Measurements from ENCODE around the gene SPG7.

SPG7 gene

DNA sequence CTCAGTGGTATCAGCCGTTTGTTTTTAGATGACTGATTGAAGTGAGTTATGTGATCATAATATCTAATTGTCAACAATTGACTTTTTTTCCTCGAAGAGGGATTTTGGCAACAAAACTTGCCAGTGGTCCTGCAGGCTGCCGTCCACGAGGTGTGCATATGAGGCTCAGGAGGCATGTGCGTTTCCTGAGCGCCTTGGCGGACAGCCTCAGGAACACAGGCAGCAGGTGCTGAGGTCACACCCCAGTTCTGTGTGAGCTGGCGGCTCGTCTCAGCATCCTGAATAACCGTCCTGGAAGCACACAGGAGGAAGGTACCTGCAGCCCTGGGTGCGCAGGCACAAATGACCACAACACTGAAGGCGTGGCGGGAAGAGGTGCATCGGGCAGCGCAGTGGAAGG lies 11.7 kb downstream of the SPG7 start:
- peaks cover 89% of the 10 kb centered on the region for H3K36me3 ChIP-seq (ENCODE audit: insufficient read depth, low read length)
- H3K9ac ChIP-seq (ENCODE audit: low read length) = no peak overlapping the region

DNA sequence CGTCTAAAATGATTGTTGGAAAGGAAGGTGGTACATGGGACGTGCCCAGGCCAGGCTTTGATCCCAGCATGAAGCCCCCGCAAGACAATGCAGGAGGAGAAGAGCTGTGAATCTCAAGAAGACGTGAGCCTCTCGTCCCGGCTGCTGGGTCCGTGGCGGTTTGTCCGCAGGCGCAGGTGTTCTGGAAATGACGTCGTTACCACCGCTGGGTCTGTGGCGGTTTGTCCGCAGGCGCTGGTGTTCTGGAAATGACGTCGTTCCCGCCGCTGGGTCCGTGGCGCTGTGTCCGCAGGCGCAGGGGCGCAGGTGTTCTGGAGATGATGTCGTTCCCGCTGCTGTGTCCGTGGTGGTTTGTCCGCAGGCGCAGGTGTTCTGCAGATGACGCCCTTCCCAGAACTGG lies 14.1 kb downstream of the SPG7 start:
- Histone ChIP-seq H3K4me2 (ENCODE audit: low read length) (no peak overlapping the region), H3K79me2 (ENCODE audit: insufficient read depth, low read length) (peaks cover 3% of the 10 kb centered on the region; the same call in 1 of the 2 replicates)

More for the DNA sequence above, 11.7 kb downstream of the SPG7 start:
- Histone ChIP-seq H3K4me1 (ENCODE audit: insufficient read depth, low read length, severe bottlenecking) (peaks cover 4% of the 10 kb centered on the region), H3K27ac (ENCODE audit: low read depth, low read length, poor library complexity, severe bottlenecking) (no peak overlapping the region), H3K4me3 (ENCODE audit: low read depth, low read length, poor library complexity, severe bottlenecking) (no peak overlapping the region), H3K9me3 (ENCODE audit: low read length) (no peaks in the 10 kb centered on the region), H3F3A (ENCODE audit: insufficient read depth, low read length) (no peaks in the 10 kb centered on the region), H3K27me3 (ENCODE audit: insufficient read depth, low read length) (no peaks in the 10 kb centered on the region), H3K79me2 (ENCODE audit: insufficient read depth, low read length) (peaks cover 3% of the 10 kb centered on the region; the same call in 1 of the 2 replicates), H4K20me1 (ENCODE audit: insufficient read depth, low read length) (no peaks in the 10 kb centered on the region), H3K9me2 (ENCODE audit: low read depth, low read length) (no peaks in the 10 kb centered on the region), H3K4me2 (ENCODE audit: low read length) (no peak overlapping the region), H2AFZ (ENCODE audit: low read length) (no peak overlapping the region)
- TF ChIP-seq EZH2 (IDR thresholded peaks at IDR 0.05; ENCODE audit: borderline replicate concordance, low read length) (no peak), CTCF (IDR thresholded peaks at IDR 0.05; ENCODE audit: low read length) (no peak)

DNA sequence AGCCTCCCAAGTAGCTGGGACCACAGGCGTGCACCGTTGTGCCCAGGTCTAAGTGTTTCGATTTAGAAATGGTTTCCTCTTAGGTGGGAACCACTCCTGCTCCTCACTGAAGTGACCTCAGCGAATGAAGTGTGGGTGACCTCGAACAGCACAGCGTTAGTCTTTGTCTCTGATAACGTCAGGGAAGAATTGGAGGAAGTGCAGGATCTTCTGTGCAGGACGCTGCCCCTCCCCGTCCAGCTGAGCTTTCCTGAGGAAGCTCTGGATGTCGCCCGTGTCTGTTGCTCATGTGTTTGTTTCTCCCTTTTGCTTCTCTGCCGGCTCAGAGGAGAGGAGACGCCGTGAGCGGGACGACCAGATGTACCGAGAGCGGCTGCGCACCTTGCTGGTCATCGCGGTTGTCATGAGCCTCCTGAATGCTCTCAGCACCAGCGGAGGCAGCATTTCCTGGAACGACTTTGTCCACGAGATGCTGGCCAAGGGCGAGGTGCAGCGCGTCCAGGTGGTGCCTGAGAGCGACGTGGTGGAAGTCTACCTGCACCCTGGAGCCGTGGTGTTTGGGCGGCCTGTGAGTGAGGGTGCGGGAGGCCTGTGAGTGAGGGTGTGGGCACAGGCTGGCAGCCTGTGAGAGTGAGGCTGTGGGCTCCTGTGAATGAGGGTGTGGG lies 15.6 kb downstream of the SPG7 start:
- no peaks in the 10 kb centered on the region for H3K79me2 ChIP-seq (ENCODE audit: insufficient read depth, low read length)
- peaks cover 86% of the 10 kb centered on the region for H3K36me3 ChIP-seq (ENCODE audit: insufficient read depth, low read length)
- H3K27ac ChIP-seq (ENCODE audit: low read depth, low read length, poor library complexity, severe bottlenecking) = no peak overlapping the region

More for the DNA sequence above, 14.1 kb downstream of the SPG7 start:
- Histone ChIP-seq H3K9me3 (ENCODE audit: low read length) (no peaks in the 10 kb centered on the region), H3K9ac (ENCODE audit: low read length) (no peak overlapping the region), H3K36me3 (ENCODE audit: insufficient read depth, low read length) (peaks cover 90% of the 10 kb centered on the region), H3K27me3 (ENCODE audit: insufficient read depth, low read length) (no peaks in the 10 kb centered on the region), H3K27ac (ENCODE audit: low read depth, low read length, poor library complexity, severe bottlenecking) (no peak overlapping the region), H4K20me1 (ENCODE audit: insufficient read depth, low read length) (no peaks in the 10 kb centered on the region), H3F3A (ENCODE audit: insufficient read depth, low read length) (no peaks in the 10 kb centered on the region), H3K4me3 (ENCODE audit: low read depth, low read length, poor library complexity, severe bottlenecking) (no peak overlapping the region), H3K9me2 (ENCODE audit: low read depth, low read length) (no peaks in the 10 kb centered on the region), H3K4me1 (ENCODE audit: insufficient read depth, low read length, severe bottlenecking) (peaks cover 15% of the 10 kb centered on the region), H2AFZ (ENCODE audit: low read length) (no peak overlapping the region)
- TF ChIP-seq EZH2 (IDR thresholded peaks at IDR 0.05; ENCODE audit: borderline replicate concordance, low read length) = no peak
- no peak for TF ChIP-seq CTCF (IDR thresholded peaks at IDR 0.05; ENCODE audit: low read length)

More for the DNA sequence above, 15.6 kb downstream of the SPG7 start:
- no peak overlapping the region for H3K4me2 ChIP-seq (ENCODE audit: low read length)
- H3K9me3 ChIP-seq (ENCODE audit: low read length) = no peaks in the 10 kb centered on the region
- no peak overlapping the region for H2AFZ ChIP-seq (ENCODE audit: low read length)
- H3K9me2 ChIP-seq (ENCODE audit: low read depth, low read length) = no peaks in the 10 kb centered on the region
- no peaks in the 10 kb centered on the region for H4K20me1 ChIP-seq (ENCODE audit: insufficient read depth, low read length)
- no peaks in the 10 kb centered on the region for H3K27me3 ChIP-seq (ENCODE audit: insufficient read depth, low read length)
- H3K9ac ChIP-seq (ENCODE audit: low read length) = no peak overlapping the region
- H3K4me3 ChIP-seq (ENCODE audit: low read depth, low read length, poor library complexity, severe bottlenecking) = no peak overlapping the region
- no peaks in the 10 kb centered on the region for H3F3A ChIP-seq (ENCODE audit: insufficient read depth, low read length)
- H3K4me1 ChIP-seq (ENCODE audit: insufficient read depth, low read length, severe bottlenecking) = peaks cover 15% of the 10 kb centered on the region
- TF ChIP-seq EZH2 (IDR thresholded peaks at IDR 0.05; ENCODE audit: borderline replicate concordance, low read length) = no peak
- TF ChIP-seq CTCF (IDR thresholded peaks at IDR 0.05; ENCODE audit: low read length) = no peak
